ENCODE measurements around the gene RPL10. TPM values are rescaled to one million over a fixed set of nuclear protein-coding genes. Genes with fewer than 3 reads are reported as not detected.

The RPL10 gene
- total and polyA plus RNA-seq, 2 donors (not counting 3 experiments of a cell fraction or from before 2014, with no cell fraction given): 2,493 to 7,586 TPM

GRCh38 chrX:154365052-154365600, 33.1 kb upstream of the RPL10 start:
- H3K9me1 ChIP-seq (replicated peaks; ENCODE audit: control insufficient read depth, extremely low read depth, insufficient read depth, low read length): no peaks in the 10 kb centered on the region
- peaks cover 13% of the 10 kb centered on the region for H3K4me1 ChIP-seq (ENCODE audit: control insufficient read depth, extremely low read depth, insufficient read depth, low read length)
- H3K27ac ChIP-seq (ENCODE audit: insufficient read depth, low read depth, low read length): no peak overlapping the region
- no peak overlapping the region for H2AFZ ChIP-seq (ENCODE audit: low read depth, low read length)
- no peak for DNase-seq (ENCODE audit: low read depth, low spot score)
- H3K36me3 ChIP-seq (ENCODE audit: control insufficient read depth in 2 of 2, extremely low read depth in 1 of 2, insufficient read depth in 2 of 2, low read length in 2 of 2): peaks cover 24 to 60% of the 10 kb centered on the region in 2 experiments
- CTCF ChIA-PET: no interaction called here
- H3K4me2 ChIP-seq (ENCODE audit: insufficient read depth, low read length): no peak overlapping the region
- no peak for FAIRE-seq
- H3K27me3 ChIP-seq (ENCODE audit: control insufficient read depth in 2 of 2, insufficient read depth in 2 of 2, low read length in 2 of 2): no peaks in the 10 kb centered on the region
- no peak overlapping the region for H3K4me3 ChIP-seq (replicated peaks in 1 of 3; ENCODE audit: insufficient read depth in 1 of 3, low read depth in 1 of 3, low read length in 3 of 3)
- H3K9me3 ChIP-seq (replicated peaks; ENCODE audit: control insufficient read depth, insufficient read depth, low read length): no peaks in the 10 kb centered on the region
- peaks cover 92% of the 10 kb centered on the region for H3K79me2 ChIP-seq (ENCODE audit: control insufficient read depth, insufficient read depth, low read length)
- POLR2A ChIA-PET: no interaction called here
- H3K9ac ChIP-seq (replicated peaks; ENCODE audit: extremely low read depth, insufficient read depth, low read length): no peak overlapping the region
- no TSS peak for BruUV-seq (replicated peaks)
- dilution Hi-C loops (cut with MboI; ENCODE audit: extremely low pct_ligation_motif_present, low sequenced_read_pairs): no loop called here
- no peaks in the 10 kb centered on the region for H4K20me1 ChIP-seq (replicated peaks; ENCODE audit: control insufficient read depth, extremely low read depth, insufficient read depth, low read length)
- intact Hi-C loops (cut with micrococcal nuclease): no loop called here
- peak; percentile 6 for TF ChIP-seq POLR2AphosphoS5 (IDR thresholded peaks at IDR 0.05; ENCODE audit: insufficient read depth, low read depth, low read length)
- no peak for TF ChIP-seq GATA2 (IDR thresholded peaks at IDR 0.05; ENCODE audit: insufficient read depth, insufficient read length, low read depth, low read length)

GRCh38 chrX:154365997-154366665, 32.0 kb upstream of the RPL10 start:
- peaks cover 13% of the 10 kb centered on the region for H3K4me1 ChIP-seq (ENCODE audit: control insufficient read depth, extremely low read depth, insufficient read depth, low read length)
- POLR2A ChIA-PET: interaction anchor here (0.7 kb wide), 1 partner anchor 12 kb away, joined by 3 read pairs; no protein-coding TSS in a partner anchor
- no peak overlapping the region for H3K4me2 ChIP-seq (ENCODE audit: insufficient read depth, low read length)
- peaks cover 94% of the 10 kb centered on the region for H3K79me2 ChIP-seq (ENCODE audit: control insufficient read depth, insufficient read depth, low read length)
- TSS peak; percentile 0 for BruUV-seq (replicated peaks)
- no peaks in the 10 kb centered on the region for H3K9me3 ChIP-seq (replicated peaks; ENCODE audit: control insufficient read depth, insufficient read depth, low read length)
- no peak for DNase-seq (ENCODE audit: low read depth, low spot score)
- H3K9ac ChIP-seq (replicated peaks; ENCODE audit: extremely low read depth, insufficient read depth, low read length): no peak overlapping the region
- no peak for FAIRE-seq
- dilution Hi-C loops (cut with MboI; ENCODE audit: extremely low pct_ligation_motif_present, low sequenced_read_pairs): no loop called here
- H3K4me3 ChIP-seq (replicated peaks in 1 of 3; ENCODE audit: insufficient read depth in 1 of 3, low read depth in 1 of 3, low read length in 3 of 3): no peak overlapping the region
- no peaks in the 10 kb centered on the region for H4K20me1 ChIP-seq (replicated peaks; ENCODE audit: control insufficient read depth, extremely low read depth, insufficient read depth, low read length)
- H3K27me3 ChIP-seq (ENCODE audit: control insufficient read depth in 2 of 2, insufficient read depth in 2 of 2, low read length in 2 of 2): no peaks in the 10 kb centered on the region
- peaks cover 19 to 53% of the 10 kb centered on the region in 2 experiments for H3K36me3 ChIP-seq (ENCODE audit: control insufficient read depth in 2 of 2, extremely low read depth in 1 of 2, insufficient read depth in 2 of 2, low read length in 2 of 2)
- CTCF ChIA-PET: no interaction called here
- H3K9me1 ChIP-seq (replicated peaks; ENCODE audit: control insufficient read depth, extremely low read depth, insufficient read depth, low read length): no peaks in the 10 kb centered on the region
- intact Hi-C loops (cut with micrococcal nuclease): no loop called here
- no peak overlapping the region for H3K27ac ChIP-seq (ENCODE audit: insufficient read depth, low read depth, low read length)
- no peak for TF ChIP-seq POLR2A (IDR thresholded peaks at IDR 0.05; ENCODE audit: low read depth, low read length)
- TF ChIP-seq POLR2AphosphoS5 (IDR thresholded peaks at IDR 0.05; ENCODE audit: insufficient read depth, low read depth, low read length): peak; percentile 35
- no peak overlapping the region for H2AFZ ChIP-seq (ENCODE audit: low read depth, low read length)

Measured in endothelial cell of umbilical vein (primary cell).